ENCODE results near the gene MC5R. TPM values are rescaled to one million over a fixed set of nuclear protein-coding genes. Genes with fewer than 3 reads are reported as not detected.

MC5R gene
- total RNA-seq, 2 experiments from 2014 or later = not detected

DNA sequence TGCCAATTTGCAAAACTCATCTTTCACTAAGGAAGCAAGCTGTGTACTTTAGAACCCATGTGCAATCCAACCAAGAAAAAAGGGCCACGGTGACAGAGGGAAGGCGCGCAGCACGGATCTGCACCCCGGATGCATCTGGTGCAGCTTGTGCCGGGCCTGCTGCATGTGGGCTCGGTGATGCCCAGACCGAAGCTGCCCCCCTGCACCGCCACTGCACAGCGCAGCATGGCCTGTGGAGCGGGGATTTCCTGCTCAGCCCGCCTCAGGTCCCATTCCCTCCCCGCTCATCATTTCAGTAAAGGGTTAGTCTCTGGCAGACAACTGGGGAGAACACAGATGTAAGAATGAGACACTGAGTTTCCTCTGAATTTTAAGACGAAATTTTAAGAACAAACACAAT, 48.4 kb downstream of the MC5R start:
- Mint-ChIP-seq H3K4me3 (no peak overlapping the region), H3K36me3 (ENCODE audit: low read depth) (no peaks in the 10 kb centered on the region), H3K4me1 (no peaks in the 10 kb centered on the region), H3K9me3 (no peaks in the 10 kb centered on the region), H3K27me3 (peaks cover 35% of the 10 kb centered on the region), H3K27ac (no peak overlapping the region)
- ChIA-PET CTCF (no interaction called here), POLR2A (no interaction called here)
- no peak for DNase-seq

DNA sequence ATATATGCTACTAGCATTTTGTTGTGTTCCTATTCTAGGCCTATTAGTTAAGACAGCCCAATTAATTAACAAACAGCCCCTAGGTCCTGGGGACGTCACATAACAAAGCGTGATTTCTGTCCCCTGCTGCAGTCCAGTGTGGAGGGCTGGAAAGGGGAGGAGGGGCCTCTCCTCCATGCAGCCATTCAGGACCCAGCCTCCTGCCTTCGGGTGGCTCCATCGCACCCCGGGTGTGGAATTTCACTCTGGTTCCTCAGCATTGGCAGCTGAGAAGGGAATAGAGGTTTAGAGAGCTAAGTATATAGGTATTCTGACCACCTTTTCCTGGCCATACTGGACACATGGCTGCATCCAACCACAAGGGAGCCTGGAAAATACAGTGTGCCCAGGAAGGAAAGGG, 49.0 kb downstream of the MC5R start:
- Mint-ChIP-seq H3K27me3 (peaks cover 32% of the 10 kb centered on the region), H3K4me1 (no peaks in the 10 kb centered on the region), H3K36me3 (ENCODE audit: low read depth) (no peaks in the 10 kb centered on the region), H3K27ac (no peak overlapping the region), H3K4me3 (no peak overlapping the region), H3K9me3 (no peaks in the 10 kb centered on the region)
- ChIA-PET POLR2A (no interaction called here), CTCF (no interaction called here)
- no peak for DNase-seq

DNA sequence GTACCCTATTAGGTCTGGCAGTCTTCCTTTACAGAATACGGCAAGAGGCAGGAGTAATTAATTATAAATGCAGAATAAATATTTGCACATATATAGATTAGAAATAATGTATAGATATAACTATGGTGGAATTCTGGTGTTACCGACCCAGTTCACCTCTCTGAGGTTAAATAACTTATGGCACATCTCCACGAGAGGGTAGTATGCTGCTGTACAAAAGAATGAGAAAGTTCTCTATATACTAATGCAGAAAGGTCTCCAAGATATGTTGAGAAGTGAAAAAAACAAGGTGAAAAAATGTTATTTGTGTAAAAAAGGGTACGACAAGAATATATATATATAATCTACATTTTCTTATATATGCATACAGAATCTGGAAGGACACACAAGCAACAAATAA, 50.6 kb downstream of the MC5R start:
- POLR2A ChIA-PET = no interaction called here
- H3K4me3 Mint-ChIP-seq = no peak overlapping the region

More for the DNA sequence above, 50.6 kb downstream of the MC5R start:
- H3K27ac Mint-ChIP-seq = no peak overlapping the region
- DNase-seq = no peak
- no peaks in the 10 kb centered on the region for H3K4me1 Mint-ChIP-seq
- no peaks in the 10 kb centered on the region for H3K9me3 Mint-ChIP-seq
- H3K36me3 Mint-ChIP-seq (ENCODE audit: low read depth) = no peaks in the 10 kb centered on the region
- CTCF ChIA-PET = no interaction called here
- peaks cover 23% of the 10 kb centered on the region for H3K27me3 Mint-ChIP-seq

Other genes with a start within 250 kb of the MC5R start
- 10 to 100 TPM; 22.2 to 22.4 TPM for gene FAM210A, start 97.6 kb upstream of the MC5R start, total RNA-seq
- 10 to 100 TPM; 43.7 to 45.3 TPM for gene RNMT, start 97.5 kb upstream of the MC5R start, total RNA-seq
- not detected for gene MC2R, start 91.4 kb downstream of the MC5R start, total RNA-seq